Measurements from ENCODE around the gene GRIA1. TPM values are rescaled to one million over a fixed set of nuclear protein-coding genes. Genes with fewer than 3 reads are reported as not detected.

GRIA1 gene
- total and polyA plus RNA-seq, 2 of the 4 experiments (the other 2 are of a cell fraction): 0.48 to 1.3 TPM

DNA sequence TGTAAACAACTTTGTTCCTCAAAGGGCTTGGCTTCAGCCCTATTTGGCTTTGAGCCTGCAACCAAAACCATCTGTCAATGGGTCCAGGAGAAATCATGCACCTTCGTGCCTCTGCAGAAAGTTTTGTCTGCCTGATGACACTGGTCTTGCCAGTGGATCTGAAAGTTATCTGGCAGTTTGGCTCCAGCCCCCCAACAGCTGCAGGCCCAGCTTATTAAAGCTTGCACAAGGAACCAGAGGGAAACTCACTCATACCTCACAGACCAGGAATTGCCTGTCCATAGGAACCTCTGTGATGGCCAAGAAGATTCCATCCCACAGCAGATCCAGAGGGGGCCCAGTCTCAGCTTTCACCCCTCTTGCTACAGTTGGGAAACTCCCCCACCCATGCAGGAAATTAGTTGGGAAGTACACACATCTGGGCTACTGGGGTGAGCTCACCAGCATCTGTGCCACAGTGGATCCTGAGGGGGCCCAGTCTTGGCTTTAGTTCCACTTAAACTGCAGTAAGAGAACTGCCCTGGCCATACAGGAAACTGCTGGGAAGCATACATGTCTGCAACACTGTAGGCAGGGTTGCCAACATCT, 265.5 kb downstream of the GRIA1 start:
- dilution Hi-C loops (cut with HindIII; ENCODE audit: low sequenced_read_pairs, unreplicated experiment): no loop called here
- no peaks in the 10 kb centered on the region for H3K36me3 ChIP-seq (ENCODE audit: control insufficient read depth, insufficient read depth, low read length)
- H2BK120ac ChIP-seq (ENCODE audit: low read depth, low read length): no peak overlapping the region

More for the DNA sequence above, 265.5 kb downstream of the GRIA1 start:
- WGBS, 2 experiments (ENCODE audit: extremely low coverage in 2 of 2, insufficient read length in 1 of 2): no CpG with 5 or more reads among the region's 1 CpG
- Histone ChIP-seq H2BK15ac (ENCODE audit: low read depth, low read length) (no peak overlapping the region), H3K4me1 (ENCODE audit: control insufficient read depth, insufficient read depth, low read length) (no peaks in the 10 kb centered on the region), H4K20me1 (ENCODE audit: insufficient read depth, low read length) (no peaks in the 10 kb centered on the region), H3K4ac (ENCODE audit: low read depth, low read length) (no peak overlapping the region), H3K27ac (ENCODE audit: insufficient read depth, low read length) (no peak overlapping the region), H2AFZ (replicated peaks; ENCODE audit: low read length, poor library complexity) (no peak overlapping the region), H2BK20ac (ENCODE audit: low read depth, low read length) (no peak overlapping the region), H4K8ac (ENCODE audit: low read depth in 2 of 2, low read length in 2 of 2) (no peak overlapping the region), H3K18ac (ENCODE audit: low read depth, low read length) (no peak overlapping the region), H3K14ac (replicated peaks; ENCODE audit: low read depth, low read length) (no peak overlapping the region), H3K4me3 (ENCODE audit: insufficient read depth, low read depth, low read length) (no peak overlapping the region), H3K9me1 (ENCODE audit: insufficient read depth, low read length) (no peaks in the 10 kb centered on the region), H3K23ac (ENCODE audit: low read depth, low read length) (no peak overlapping the region), H2BK5ac (ENCODE audit: low read depth, low read length, poor library complexity, severe bottlenecking) (no peak overlapping the region), H2AK5ac (ENCODE audit: low read depth, low read length) (no peak overlapping the region), H3K4me2 (ENCODE audit: low read depth, low read length) (no peak overlapping the region), H3K9me3 (ENCODE audit: control insufficient read depth, insufficient read depth, low read length) (no peaks in the 10 kb centered on the region), H3K9ac (ENCODE audit: low read depth, low read length) (no peak overlapping the region), H4K91ac (ENCODE audit: insufficient read depth, low read depth, low read length) (no peak overlapping the region), H3K79me1 (ENCODE audit: low read depth in 1 of 2, low read length in 2 of 2) (no peaks in the 10 kb centered on the region), H4K5ac (ENCODE audit: low read depth, low read length) (no peak overlapping the region), H3K27me3 (ENCODE audit: control insufficient read depth, insufficient read depth, low read length) (no peaks in the 10 kb centered on the region), H3K56ac (ENCODE audit: extremely low read depth, insufficient read depth, low read length) (no peak overlapping the region), H2AK9ac (replicated peaks; ENCODE audit: low read depth, low read length, poor library complexity) (no peak overlapping the region)
- BruUV-seq (replicated peaks): no TSS peak
- ATAC-seq (ENCODE audit: low read depth) (no peak), DNase-seq (no peak)
- intact Hi-C loops (cut with micrococcal nuclease) (loop anchor here (1.0 to 10.0 kb wide), 2 partner anchors 259 to 1221 kb away; no protein-coding TSS in a partner anchor), in situ Hi-C loops (cut with MboI; ENCODE audit: low sequenced_read_pairs) (no loop called here)
- ChIA-PET POLR2A (ENCODE audit: unreplicated experiment) (no interaction called here), CTCF (interaction anchor here (1.3 kb wide), 1 partner anchor 225 kb away, joined by 3 read pairs; no protein-coding TSS in a partner anchor)
- no peak for TF ChIP-seq NFE2L2 (IDR thresholded peaks at IDR 0.05; ENCODE audit: low read depth, low read length)
- no peak for TF ChIP-seq SMC3 (IDR thresholded peaks at IDR 0.05; ENCODE audit: low read depth, low read length)
- no peak for TF ChIP-seq FOS (IDR thresholded peaks at IDR 0.05; ENCODE audit: low read depth, low read length)
- TF ChIP-seq RCOR1 (IDR thresholded peaks at IDR 0.05; ENCODE audit: insufficient replicate concordance, low read length): no peak
- no peak for TF ChIP-seq RFX5 (IDR thresholded peaks at IDR 0.05; ENCODE audit: low read depth, low read length)
- TF ChIP-seq, protein P1, sequence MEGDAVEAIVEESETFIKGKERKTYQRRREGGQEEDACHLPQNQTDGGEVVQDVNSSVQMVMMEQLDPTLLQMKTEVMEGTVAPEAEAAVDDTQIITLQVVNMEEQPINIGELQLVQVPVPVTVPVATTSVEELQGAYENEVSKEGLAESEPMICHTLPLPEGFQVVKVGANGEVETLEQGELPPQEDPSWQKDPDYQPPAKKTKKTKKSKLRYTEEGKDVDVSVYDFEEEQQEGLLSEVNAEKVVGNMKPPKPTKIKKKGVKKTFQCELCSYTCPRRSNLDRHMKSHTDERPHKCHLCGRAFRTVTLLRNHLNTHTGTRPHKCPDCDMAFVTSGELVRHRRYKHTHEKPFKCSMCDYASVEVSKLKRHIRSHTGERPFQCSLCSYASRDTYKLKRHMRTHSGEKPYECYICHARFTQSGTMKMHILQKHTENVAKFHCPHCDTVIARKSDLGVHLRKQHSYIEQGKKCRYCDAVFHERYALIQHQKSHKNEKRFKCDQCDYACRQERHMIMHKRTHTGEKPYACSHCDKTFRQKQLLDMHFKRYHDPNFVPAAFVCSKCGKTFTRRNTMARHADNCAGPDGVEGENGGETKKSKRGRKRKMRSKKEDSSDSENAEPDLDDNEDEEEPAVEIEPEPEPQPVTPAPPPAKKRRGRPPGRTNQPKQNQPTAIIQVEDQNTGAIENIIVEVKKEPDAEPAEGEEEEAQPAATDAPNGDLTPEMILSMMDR (conservative IDR thresholded peaks at IDR 0.05; ENCODE audit: low read depth, low read length): no peak
- TF ChIP-seq RAD21 (IDR thresholded peaks at IDR 0.05; ENCODE audit: low read length): no peak
- TF ChIP-seq MAFK (IDR thresholded peaks at IDR 0.05; ENCODE audit: low read depth, low read length): no peak
- TF ChIP-seq BHLHE40 (IDR thresholded peaks at IDR 0.05; ENCODE audit: low read depth, low read length): no peak
- no peak for TF ChIP-seq MXI1 (IDR thresholded peaks at IDR 0.05; ENCODE audit: borderline replicate concordance, low read depth, low read length)
- TF ChIP-seq POLR2A (IDR thresholded peaks at IDR 0.05; ENCODE audit: low read depth, low read length): no peak
- TF ChIP-seq CEBPB (IDR thresholded peaks at IDR 0.05; ENCODE audit: low read depth, low read length): no peak
- no peak for TF ChIP-seq CHD1 (IDR thresholded peaks at IDR 0.05; ENCODE audit: low read depth, low read length)
- TF ChIP-seq, protein P2, sequence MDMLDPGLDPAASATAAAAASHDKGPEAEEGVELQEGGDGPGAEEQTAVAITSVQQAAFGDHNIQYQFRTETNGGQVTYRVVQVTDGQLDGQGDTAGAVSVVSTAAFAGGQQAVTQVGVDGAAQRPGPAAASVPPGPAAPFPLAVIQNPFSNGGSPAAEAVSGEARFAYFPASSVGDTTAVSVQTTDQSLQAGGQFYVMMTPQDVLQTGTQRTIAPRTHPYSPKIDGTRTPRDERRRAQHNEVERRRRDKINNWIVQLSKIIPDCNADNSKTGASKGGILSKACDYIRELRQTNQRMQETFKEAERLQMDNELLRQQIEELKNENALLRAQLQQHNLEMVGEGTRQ (IDR thresholded peaks at IDR 0.05; ENCODE audit: low read depth, low read length): no peak
- TF ChIP-seq, protein P3, sequence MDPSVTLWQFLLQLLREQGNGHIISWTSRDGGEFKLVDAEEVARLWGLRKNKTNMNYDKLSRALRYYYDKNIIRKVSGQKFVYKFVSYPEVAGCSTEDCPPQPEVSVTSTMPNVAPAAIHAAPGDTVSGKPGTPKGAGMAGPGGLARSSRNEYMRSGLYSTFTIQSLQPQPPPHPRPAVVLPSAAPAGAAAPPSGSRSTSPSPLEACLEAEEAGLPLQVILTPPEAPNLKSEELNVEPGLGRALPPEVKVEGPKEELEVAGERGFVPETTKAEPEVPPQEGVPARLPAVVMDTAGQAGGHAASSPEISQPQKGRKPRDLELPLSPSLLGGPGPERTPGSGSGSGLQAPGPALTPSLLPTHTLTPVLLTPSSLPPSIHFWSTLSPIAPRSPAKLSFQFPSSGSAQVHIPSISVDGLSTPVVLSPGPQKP (IDR thresholded peaks at IDR 0.05; ENCODE audit: borderline replicate concordance, low read depth, low read length): no peak
